Measurements from ENCODE around the gene SNN. TPM values are rescaled to one million over a fixed set of nuclear protein-coding genes. Genes with fewer than 3 reads are reported as not detected.

Gene SNN
- total RNA-seq, 2 experiments from 2014 or later: 8.2 to 9.5 TPM

DNA sequence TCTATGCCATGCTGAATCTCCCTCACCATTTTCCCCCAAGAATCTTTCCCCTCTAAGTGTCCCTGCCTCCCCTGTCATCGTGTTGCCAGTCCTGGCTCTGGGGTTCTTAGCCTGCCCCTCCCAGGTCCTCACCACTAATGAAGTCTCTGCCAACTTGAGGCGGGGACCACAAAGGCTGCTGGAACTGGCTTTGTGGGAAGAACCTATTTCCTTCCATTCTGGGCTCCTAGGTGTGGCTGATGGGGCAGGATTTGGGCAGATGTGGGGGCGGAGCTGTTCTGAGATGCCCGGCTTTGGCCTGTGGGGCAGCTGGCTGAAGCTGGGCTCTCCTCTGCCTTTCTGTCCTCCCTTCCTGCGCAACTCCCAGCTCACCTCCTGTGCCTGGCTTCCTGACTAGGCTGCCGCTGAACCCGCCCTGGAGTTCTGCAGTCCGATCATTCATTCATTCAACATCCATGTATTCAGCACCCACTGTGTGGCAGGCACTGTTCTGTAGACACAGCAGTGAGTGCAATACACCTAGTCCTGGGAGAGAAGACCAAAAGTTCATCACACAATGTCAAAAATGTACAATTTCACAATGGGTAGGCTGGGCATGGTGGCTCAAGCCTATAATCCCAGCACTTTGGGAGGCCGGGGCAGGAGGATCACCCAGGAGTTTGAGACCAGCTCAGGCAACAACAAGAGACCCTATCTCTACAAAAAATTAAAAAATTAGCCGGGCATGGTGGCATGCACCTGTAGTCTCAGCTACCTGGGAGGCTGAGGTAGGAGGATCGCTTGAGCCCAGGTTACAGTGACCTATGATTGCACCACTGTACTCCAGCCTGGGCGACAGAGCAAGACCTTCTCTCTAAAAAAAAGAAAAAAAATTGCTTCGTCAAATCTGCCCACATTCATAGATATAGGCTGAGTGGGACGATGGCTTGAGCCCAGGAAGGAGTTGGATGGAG, 1.9 kb upstream of the SNN start:
- H3K36me3 Mint-ChIP-seq (ENCODE audit: low read depth): no peaks in the 10 kb centered on the region
- ATAC-seq (no peak), DNase-seq (no peak)
- intact Hi-C loops (cut with micrococcal nuclease): no loop called here
- H3K4me1 Mint-ChIP-seq (ENCODE audit: low read depth): peaks cover 58% of the 10 kb centered on the region
- TF ChIP-seq, protein P1, sequence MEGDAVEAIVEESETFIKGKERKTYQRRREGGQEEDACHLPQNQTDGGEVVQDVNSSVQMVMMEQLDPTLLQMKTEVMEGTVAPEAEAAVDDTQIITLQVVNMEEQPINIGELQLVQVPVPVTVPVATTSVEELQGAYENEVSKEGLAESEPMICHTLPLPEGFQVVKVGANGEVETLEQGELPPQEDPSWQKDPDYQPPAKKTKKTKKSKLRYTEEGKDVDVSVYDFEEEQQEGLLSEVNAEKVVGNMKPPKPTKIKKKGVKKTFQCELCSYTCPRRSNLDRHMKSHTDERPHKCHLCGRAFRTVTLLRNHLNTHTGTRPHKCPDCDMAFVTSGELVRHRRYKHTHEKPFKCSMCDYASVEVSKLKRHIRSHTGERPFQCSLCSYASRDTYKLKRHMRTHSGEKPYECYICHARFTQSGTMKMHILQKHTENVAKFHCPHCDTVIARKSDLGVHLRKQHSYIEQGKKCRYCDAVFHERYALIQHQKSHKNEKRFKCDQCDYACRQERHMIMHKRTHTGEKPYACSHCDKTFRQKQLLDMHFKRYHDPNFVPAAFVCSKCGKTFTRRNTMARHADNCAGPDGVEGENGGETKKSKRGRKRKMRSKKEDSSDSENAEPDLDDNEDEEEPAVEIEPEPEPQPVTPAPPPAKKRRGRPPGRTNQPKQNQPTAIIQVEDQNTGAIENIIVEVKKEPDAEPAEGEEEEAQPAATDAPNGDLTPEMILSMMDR (IDR thresholded peaks at IDR 0.05): no peak
- H3K27ac Mint-ChIP-seq: peak overlapping the region; percentile 10
- ChIA-PET POLR2A (interaction anchor here (0.6 to 1.2 kb wide), 5 partner anchors 24 to 108 kb away, joined by 3 to 5 read pairs (median 3); partner anchors contain the start of gene LITAF), CTCF (interaction anchor here (1.2 to 2.4 kb wide), 6 partner anchors 9 to 260 kb away, joined by 3 to 11 read pairs (median 4); no protein-coding TSS in a partner anchor)
- H3K27me3 Mint-ChIP-seq: no peaks in the 10 kb centered on the region
- peak overlapping the region; percentile 44 for H3K4me3 Mint-ChIP-seq
- no peaks in the 10 kb centered on the region for H3K9me3 Mint-ChIP-seq

DNA sequence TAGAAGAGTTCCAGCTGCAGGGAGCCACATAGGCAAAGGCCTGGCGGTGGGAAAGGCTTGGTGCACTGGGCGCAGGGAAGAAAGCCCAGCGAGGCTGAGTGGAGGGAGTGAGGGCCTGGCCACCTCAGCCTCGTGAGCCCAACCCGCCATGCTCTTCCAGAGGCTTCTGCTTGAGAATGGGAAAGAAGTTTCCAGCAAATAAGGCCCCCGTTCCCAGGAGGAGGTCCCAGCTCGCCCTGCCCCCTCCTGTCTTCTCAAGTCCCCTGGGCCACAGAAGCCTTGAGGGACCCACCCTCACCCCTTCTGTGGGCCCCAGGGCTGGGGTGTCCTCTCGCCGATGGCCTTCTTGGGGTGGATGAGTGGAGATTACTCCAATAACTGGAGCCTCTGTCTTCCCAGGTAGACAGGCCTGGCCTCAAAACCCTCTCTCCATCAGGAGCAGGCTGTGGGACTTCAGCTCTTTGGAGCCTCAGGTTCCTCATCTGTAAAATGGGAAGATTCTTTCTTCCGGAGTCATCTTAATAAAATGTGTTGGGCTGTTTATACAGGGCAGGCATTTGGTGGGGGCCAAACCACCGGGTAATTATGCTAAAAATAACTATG, 933 bp upstream of the SNN start:
- Mint-ChIP-seq H3K36me3 (ENCODE audit: low read depth) (no peaks in the 10 kb centered on the region), H3K9me3 (no peaks in the 10 kb centered on the region), H3K27me3 (no peaks in the 10 kb centered on the region), H3K4me3 (peak overlapping the region; percentile 61), H3K4me1 (ENCODE audit: low read depth) (peaks cover 67% of the 10 kb centered on the region), H3K27ac (no peak overlapping the region)
- no peak for ATAC-seq
- intact Hi-C loops (cut with micrococcal nuclease): no loop called here
- DNase-seq: no peak
- CTCF ChIA-PET: interaction anchor here (0.6 to 1.7 kb wide), 6 partner anchors 47 to 261 kb away, joined by 3 to 7 read pairs (median 4); no protein-coding TSS in a partner anchor
- POLR2A ChIA-PET: interaction anchor here (1.1 to 1.2 kb wide), 2 partner anchors 67 to 80 kb away, joined by 3 to 5 read pairs; partner anchors contain the start of gene LITAF
- TF ChIP-seq, protein P1 (IDR thresholded peaks at IDR 0.05): no peak

DNA sequence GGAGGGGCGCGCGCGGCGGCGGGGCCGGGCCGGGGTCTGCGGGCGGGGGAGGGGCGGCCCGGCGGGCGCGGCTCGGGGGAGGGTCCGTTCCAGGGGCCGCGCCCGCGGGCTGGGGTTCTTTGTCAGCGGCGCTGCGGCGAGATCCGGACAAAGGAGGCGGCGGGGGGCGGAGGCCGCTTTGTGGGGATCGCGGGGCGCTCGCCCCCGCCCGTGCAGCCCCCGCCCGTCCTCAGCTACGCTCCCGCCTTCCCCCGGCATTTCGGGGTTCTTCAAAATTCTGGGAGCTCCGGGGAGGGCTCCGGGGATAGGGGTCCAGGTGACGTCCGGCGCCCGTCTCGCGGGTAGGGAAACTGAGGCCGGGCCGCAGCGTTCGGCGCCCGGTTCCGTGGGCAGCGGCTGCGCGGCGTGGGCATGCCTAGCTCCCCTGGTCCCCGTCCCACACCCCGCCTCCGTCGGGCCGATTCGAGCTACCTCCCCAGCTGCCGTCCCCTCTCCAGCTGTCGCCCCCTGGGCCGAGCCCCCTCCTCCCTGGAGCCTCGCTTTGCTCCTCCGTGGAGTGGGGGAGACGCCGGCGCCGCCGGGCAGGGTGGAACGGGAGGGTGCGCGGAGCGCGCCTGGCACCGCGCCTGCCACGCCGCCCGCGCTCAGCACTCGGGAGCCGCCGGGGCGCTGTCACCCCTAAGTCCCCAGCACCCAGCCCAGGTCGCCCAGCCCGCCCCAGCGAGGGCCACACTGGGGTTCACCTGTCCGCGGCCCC, 546 bp downstream of the SNN start:
- peak; percentile 26 for DNase-seq
- ATAC-seq: no peak
- intact Hi-C loops (cut with micrococcal nuclease): no loop called here
- Mint-ChIP-seq H3K9me3 (no peaks in the 10 kb centered on the region), H3K36me3 (ENCODE audit: low read depth) (no peaks in the 10 kb centered on the region), H3K4me1 (ENCODE audit: low read depth) (peaks cover 73% of the 10 kb centered on the region), H3K4me3 (peak overlapping the region; percentile 77), H3K27me3 (no peaks in the 10 kb centered on the region), H3K27ac (no peak overlapping the region)
- TF ChIP-seq, protein P1 (IDR thresholded peaks at IDR 0.05): no peak
- CTCF ChIA-PET: interaction anchor here (1.1 to 1.5 kb wide), 5 partner anchors 23 to 705 kb away, joined by 3 to 6 read pairs (median 3); no protein-coding TSS in a partner anchor
- POLR2A ChIA-PET: interaction anchor here (0.6 to 1.7 kb wide), 6 partner anchors 10 to 126 kb away, joined by 3 to 7 read pairs (median 3); no protein-coding TSS in a partner anchor

DNA sequence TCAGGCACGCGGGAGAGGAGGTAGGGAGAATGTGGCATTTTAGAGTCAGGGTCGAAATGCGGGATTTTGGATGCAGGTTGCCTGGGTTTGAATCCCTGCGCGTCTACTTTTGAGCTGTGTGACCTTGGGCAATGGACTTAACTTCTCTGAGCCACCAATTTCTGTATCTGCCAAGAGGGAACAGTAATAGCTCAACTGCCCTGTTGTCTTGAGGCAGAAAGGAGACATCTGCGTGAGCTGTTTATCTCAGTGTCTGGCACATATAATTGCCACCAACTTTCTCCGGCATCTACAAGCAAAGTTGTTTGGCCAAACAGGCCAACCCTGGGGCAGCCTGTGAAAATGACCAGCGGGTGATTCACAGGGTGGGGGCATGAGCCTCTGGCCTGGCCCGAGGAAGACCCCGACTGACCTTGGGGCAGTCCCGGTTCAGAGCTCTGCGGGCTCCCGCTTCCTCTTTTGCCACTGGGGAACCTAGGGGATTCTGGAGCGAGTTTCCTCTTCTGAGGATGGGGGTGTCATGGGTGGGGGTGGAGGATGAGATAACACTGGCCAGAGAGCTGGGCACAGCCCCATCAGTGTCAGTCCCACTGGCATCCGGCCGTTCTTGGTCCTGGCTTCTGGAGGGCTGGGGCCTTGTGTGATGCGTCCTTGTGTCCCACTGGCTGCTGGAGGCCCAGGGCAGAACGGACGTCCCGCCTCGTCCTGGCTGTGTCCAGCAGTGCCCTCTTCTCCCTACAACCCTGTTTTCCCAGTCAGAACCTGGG, 1.3 kb downstream of the SNN start:
- peak overlapping the region; percentile 92 for H3K27ac Mint-ChIP-seq
- H3K27me3 Mint-ChIP-seq: no peaks in the 10 kb centered on the region
- ATAC-seq: no peak
- peak overlapping the region; percentile 77 for H3K4me3 Mint-ChIP-seq
- DNase-seq: peak; percentile 18
- ChIA-PET CTCF (interaction anchor here (1.1 to 1.5 kb wide), 5 partner anchors 22 to 706 kb away, joined by 3 to 6 read pairs (median 3); no protein-coding TSS in a partner anchor), POLR2A (interaction anchor here (0.9 to 1.7 kb wide), 6 partner anchors 10 to 126 kb away, joined by 3 to 7 read pairs (median 4); no protein-coding TSS in a partner anchor)
- no peaks in the 10 kb centered on the region for H3K36me3 Mint-ChIP-seq (ENCODE audit: low read depth)
- no peaks in the 10 kb centered on the region for H3K9me3 Mint-ChIP-seq
- intact Hi-C loops (cut with micrococcal nuclease): no loop called here
- H3K4me1 Mint-ChIP-seq (ENCODE audit: low read depth): peaks cover 69% of the 10 kb centered on the region
- TF ChIP-seq, protein P1 (IDR thresholded peaks at IDR 0.05): no peak
